HG03139 (cell line): ENCODE measurements around the gene LARGE1.
"Not testable (repeated sequence)": the region's sequence is repeated elsewhere in the genome, so short reads cannot be mapped to it uniquely, and the experiment has no call there.

ENCODE experiments used
- ATAC-seq: cut with Tn5 transposase; IDR thresholded peaks from one replicate; pipeline ENCODE4 v1.9.1; 2021; ENCODE audit not compliant: unreplicated experiment

LARGE1 gene

DNA sequence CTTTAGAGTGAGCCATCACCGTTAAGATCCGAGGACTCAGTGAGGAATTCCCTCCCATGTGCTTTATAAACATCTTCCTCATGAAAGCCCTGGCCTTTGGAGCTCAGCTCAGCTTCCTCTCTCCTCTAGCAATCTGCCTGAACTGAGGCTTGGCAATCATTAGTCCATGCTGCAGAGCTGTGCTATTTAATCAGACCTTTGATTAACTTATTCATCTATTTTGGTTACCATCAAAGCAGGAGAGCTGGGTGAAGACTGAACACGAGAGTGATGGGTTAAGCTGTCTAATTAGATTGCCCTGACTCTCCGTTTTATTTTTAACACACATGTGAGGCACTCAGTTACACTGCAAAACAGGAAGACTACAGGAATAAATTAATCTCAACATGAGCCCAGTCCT is 351.3 kb downstream of the LARGE1 start:
- ATAC-seq: no peak

DNA sequence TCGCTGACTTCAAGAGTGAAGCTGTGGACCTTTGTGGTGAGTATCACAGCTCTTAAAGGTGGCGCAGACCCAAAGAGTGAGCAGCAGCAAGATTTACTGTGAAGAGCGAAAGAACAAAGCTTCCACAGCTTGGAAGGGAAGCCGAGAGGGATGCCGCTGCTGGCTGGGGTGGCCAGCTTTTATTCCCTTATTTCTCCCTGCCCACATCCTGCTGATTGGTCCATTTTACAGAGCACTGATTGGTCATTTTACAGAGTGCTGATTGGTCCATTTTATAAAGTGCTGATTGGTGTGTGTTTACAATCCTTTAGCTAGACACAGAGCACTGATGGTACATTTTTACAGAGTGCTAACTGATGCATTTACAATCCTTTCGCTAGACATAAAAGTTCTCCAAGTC is 353.8 kb downstream of the LARGE1 start:
- not testable (repeated sequence) for ATAC-seq

DNA sequence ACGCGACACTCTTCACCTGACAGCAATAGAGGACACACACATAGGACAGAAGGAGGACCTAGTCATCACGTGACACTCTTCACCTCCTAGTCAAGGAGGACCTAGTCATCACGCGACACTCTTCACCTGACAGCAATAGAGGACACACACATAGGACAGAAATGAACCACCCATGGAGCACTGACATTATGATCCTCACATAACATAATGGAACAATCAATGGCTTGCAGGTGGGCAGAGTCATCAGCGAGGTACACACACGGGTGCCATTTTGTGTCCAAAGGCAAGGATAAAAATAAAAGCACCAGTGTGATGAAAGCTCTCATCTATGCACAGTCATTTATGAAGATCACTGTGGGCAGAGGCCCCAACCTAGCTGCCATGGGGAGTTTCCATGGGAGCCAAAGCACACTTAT is 354.7 kb downstream of the LARGE1 start:
- ATAC-seq: no peak

DNA sequence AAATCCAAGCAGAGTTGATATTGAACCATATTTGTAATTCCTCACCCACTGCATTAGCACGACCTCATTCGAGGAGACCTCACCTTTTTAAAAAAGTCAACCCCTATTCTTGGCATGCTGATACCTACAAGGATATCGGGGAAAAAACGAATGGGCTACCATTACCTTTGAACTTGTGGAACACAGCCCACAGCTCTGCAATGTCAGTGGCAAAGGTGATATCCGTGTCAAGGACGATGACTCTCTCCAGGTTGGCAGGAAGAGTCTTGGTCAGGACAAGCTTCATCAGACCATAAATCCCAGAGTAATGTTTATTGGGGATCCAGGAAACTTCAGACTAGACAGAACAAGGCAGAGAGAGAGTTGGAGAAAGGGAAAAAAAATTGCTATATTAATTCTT is 355.6 kb downstream of the LARGE1 start:
- no peak for ATAC-seq

DNA sequence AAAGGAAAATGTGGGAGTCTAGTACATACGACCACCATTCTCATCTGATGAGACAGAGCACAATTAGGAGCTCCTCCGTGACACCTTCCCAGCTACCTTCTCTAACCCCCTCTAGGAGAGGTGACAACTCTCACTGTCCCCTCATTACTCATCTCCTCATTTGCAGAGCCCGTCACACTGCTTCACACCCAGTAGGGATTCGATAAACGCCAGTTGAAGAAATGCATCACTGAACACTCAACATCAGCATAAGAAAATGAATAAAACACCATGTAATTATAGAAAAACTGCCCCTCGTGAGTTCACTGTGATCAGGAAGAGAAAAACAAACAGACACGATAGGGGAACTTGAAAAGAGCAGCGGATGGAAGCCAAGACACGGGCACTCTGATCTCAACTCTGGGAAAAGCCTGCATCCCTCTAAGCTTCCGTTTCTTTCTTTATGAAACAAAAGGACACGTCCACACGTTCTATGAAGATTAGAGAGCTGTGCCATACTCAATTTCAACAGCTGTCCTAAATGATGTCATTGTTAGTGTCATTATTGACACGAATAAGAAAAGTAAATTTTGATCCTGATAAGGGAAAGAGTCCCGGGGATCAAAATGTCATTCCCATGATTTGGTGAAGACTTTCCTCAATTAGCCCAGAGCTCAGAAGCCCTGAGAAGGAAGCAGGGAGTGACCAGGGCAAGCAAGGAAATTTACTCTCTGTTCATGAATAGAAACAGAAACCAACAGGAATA is 356.9 kb downstream of the LARGE1 start:
- no peak for ATAC-seq

DNA sequence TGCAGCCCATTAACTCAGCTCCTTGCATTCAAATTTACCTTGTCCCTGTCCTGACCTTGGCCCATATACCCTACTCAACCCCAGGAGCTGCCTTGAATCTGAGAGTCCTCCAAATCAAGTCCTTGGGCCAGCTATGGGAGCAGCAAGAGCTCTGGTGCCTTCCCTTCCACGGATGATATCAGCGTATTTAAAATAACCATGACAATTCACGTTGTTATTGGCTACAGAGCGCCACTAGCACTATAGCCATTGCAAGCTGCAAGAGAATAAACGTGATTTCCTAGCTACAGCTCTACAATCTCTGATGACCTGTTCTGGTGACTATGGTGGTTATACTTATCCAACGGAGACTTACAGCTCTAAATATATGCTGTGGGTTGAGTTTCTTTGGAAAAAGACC is 357.8 kb downstream of the LARGE1 start:
- no peak for ATAC-seq

DNA sequence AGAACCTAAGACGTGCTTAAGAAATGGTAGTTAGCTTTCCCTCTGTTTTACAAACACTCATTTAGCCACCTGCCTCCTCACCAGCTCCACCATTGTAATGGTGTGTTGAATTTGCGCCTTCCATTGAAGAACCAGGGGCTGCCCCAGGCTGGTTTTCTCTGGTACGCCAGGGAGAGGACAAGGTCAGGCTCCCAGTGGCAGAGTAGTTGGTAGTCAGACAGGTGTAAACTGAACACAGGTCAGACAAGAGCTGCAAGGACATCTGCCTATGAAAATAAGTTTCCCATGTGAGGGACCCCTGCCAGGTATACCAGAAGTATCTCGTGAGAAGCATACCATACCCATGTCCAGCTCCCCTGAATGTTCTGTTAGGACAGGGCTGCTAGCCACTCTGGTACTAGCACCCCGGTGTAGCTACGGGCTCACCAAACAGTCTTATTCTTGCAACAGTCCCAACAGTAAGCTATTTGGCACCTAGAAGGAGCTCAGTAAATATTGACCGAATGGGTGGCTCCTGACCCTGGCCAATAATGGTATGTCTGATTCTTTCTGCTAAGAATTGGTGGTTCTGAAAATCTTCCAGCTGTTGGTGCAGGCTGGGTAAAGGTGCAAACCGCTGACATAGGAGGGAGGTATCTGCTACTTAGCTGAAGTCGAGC is 359.0 kb downstream of the LARGE1 start:
- ATAC-seq: no peak

DNA sequence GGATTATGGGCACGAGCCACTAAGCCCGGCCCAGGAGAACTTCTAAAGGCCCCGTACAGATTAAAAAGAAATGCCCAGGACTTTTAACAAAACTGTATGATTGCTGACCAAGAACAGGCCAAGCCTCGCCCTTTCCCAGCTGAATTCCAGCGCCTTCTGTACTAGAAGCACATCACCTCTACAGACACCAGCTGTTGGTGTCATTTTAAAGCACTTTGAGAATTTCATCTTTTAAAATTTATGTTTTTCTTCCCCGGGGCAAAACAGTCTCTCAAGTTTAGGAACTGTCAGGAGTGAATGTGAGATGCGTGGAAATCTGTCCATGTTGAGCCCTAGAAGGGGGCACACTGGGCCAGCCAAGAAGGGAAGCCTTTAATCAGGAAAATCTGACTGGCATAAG is 362.4 kb downstream of the LARGE1 start:
- ATAC-seq: no peak

DNA sequence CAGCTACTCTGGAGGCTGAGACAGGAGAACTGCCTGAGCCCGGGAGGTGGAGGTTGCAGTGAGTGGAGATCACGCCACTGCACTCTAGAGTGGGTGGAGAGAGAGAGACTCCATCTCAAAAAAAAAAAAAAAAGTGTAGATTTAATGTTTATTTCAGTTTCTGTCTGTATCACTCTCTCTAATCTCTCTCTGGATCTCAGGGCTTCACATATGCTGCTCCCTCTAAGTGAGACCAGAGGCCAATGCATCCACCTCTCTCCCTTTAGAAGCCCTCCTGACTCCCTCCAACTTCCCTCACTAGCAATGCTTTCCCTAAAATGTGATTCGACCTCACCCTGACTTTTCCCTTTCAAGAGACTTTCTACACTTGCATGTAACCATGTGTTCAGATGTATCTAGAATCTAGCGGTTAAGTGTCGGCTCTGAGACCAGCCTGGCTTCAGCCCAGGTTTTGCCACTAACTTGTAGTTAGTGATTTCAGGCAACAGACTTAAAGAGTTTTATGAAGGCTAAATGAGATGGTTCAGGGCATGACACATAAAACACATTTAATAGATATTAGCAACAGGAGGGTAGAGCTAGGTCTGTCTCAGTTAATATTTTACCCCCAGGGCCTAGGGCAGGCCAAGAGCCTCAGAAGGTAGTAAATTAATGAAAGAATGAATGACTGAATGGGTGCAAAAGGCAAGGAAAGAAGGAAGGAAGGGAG is 364.3 kb downstream of the LARGE1 start:
- no peak for ATAC-seq

DNA sequence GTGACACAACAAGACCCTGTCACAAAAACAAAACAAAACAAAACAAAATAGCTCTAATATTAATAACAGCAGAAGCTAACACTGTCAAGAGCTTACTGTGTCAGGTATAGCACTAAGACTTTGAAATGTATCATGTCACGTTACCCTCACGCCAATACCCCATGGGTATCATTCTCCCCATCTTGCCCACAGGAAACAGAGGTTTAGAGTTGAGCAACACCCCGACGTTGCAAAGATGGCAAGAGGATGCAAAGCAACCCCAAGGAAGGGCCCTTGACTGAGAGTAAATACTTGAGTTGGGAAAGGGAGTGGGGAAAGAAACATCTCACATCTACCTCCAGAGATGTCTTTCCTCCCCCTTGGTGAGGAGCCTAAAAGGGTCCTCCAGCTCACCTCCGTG is 366.8 kb downstream of the LARGE1 start:
- no peak for ATAC-seq

DNA sequence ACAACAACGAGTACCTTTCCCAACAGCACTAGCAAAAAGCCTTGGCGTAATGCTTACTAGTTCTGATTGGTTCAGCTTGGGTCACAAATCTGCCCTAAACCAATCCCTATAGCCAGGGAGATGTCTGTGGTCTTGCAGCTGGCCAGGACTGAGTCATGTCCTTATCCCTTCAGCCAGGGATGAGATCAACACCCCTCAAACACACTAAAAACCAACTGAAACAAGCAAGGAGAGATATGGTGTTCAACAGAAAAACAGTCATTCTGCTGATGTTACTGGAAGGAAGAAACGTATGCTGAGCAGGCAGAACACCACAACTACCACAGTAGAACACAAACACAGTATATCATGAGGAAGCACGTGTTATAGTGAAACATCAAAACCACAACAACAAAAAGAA is 375.6 kb downstream of the LARGE1 start:
- no peak for ATAC-seq

DNA sequence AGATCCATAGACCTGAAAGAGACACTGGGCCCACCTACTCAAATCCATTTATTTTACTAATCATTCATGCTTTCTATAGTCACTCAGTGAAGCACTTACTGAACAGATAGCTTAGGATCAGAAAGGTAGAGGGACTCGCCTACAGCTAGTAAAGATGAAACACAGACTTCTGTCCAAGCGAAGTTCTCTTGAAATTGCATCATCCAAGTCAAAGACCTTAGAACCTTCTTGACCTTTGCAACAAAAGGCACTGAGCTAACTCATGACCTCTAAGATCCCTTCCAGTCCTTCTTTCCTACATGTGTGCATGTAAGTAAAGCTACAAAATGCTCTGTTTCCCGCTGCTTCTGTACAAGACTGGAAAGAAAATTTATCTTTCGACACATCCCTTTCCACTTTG is 377.6 kb downstream of the LARGE1 start:
- no peak for ATAC-seq

DNA sequence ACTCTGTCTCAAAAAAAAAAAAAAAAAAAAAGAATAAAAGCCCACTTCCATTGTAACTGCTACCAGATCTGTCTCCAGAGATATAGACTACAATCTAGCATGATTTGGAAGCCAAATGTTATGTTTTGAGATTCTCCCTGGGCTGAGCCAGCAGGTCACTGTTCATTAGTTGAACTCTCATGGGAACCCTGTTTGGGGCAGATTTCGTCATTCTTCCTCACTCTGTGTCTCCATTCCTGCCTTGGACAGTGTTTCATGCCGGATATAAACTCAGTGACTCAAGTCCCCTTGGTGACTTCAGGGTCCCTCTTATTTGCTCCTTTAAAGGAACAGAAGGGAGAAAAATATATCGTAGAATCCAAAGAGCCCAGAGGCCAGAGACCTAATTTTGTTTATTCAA is 378.1 kb downstream of the LARGE1 start:
- ATAC-seq: no peak

DNA sequence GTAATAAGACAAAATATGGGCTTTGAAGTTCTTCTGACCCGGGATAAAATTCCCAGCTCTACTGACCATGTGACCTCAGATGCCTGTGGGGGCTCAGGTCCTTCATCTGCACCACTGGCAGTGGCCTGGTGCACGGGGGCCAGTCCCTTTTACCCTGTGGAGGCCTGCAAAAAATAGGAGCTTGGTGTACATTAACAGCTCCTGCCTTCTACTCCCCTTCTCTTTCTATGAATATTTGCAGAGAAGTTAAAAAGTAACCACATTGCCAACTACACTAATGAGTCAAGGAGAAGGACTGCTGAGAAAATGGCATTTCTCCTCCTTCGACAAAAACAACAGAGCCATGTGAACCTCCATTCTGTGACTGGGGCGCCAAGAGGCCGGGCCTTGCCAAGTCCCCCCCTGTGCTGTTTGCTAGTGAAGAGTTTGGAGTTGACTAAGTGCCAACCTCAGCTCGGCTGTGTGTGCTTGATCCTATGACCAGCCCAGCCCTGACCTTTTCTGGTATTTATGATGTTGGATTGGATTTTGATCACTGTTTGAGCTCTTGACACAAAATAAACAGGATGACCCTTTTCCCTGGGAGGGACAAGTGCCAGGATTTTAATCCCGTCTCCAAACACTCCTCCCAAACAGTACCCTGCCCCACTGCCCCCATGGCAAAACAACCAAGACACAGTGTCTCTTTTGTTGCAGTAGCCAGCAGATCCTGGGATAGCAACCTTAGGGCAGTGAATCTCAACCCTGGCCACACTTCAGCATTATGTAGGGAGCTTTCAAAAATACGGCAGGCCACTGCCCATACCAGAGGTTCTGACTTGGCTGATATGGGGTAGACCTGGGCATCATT is 380.1 kb downstream of the LARGE1 start:
- no peak for ATAC-seq

DNA sequence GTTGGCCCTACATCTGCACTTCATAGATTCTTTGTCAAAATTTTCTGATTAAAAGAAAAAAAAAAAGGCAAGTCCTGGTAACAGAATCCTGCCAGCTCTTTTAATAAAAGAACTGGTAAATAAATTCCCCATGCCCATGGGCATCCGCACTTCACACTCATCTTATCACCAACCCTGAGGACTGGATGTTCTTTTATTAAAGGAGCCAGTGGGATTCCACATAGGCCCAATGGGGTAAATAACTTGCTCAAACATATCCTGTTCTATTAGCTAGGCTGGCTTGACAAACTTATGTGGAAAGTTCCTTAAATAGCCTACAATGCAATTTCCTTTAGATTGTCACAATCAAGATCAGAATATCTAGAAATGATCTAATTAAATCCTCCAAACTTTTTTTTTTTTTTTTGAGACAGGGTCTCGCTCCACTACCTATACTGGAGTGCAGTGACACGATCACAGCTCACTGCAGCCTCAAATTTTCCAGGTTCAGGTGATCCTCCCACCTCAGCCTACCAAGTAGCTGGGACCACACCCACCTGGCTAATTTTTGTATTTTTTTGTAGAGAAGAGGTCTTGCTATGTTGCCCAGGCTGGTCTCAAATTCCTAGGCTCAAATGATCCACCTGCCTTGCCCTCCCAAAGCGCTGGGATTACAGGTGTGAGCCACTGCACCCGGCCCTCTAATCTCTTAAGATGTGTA is 380.9 kb downstream of the LARGE1 start:
- ATAC-seq: no peak

DNA sequence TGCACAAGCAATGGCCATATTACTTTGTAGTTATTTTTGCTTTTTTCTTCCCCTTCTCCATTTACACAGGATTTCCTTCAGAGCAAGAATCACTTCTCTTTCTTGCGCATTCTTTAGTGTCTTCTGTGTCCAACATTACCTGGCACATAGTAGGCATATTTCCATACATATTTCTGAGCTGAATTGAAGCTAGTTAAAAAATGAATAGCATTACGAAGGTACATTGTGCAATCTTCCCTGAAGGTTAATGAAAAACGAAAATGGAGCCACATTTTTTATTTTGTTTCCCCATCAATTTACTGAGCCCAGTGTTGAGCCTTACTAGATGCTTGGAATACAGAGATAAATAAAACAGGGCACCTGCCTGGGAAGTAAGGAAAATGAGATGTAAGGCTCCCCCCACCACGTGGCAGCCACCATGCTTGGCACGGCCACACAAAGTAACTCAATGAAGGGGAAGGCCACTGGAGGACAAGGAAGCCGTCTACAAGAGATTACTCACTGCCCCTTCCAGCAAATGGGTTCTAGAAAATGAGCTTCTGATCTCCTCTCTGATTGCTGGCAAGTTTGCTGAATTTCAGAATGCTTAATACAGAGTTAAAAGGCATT is 381.9 kb downstream of the LARGE1 start:
- ATAC-seq: no peak

DNA sequence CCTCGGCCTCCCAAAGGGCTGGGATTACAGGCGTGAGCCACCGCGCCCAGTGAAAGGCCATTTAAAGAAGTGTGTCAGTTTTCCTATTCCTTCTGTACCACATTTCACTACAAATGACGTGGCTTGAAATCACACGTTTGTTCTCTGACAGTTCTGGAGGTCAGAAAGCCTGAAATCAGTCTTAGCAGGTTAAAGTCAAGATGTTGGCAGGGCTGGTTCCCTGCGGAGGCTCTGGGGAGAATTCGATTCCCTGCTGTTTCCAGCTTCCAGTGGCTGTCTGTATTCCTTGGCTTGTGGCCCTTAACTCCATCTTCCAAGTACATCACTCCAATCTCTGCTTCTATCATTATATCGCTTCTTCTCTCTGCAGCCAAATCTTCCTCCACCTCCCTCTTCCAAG is 383.2 kb downstream of the LARGE1 start:
- no peak for ATAC-seq

DNA sequence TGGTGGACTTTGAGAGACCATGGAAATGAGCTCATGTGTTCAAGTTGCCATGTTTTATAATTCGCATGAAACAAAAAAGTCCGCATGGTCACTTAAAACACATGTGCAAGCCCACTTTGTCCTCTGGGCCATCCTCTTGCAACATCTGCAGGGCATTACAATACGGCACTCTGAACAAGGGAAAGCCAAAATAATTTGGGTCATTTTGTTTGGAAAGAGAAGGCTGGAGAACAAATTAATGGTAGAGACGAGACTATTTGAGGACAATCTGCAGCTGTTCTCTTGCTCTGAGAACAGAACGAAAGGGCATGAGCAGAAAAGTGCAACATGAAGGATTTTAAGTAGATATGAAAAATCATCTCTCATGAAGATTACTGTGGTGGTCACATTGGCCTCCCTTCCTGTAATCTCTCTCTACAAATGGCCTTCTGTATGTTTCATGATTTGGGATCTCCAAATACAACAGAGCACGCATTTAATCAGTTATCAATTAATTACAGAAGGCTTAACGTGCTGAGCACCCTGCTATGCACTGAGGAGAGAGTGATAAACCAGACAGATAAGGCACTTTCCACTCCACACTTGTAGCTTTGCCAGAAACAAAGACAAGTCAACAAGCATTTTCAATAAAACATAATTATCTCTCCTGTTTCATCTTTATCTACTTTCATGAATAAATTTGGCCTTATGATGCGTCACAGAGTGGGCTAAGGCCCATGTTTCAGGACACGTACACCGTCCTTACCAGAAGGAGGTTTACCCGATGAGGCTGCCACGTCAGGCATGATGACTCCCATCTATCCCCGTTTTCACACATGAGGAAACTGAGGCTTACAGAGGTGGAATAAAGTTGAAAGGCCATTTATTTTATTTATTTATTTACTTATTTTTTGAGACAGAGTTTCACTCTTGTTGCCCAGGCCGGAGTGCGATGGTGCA is 384.1 kb downstream of the LARGE1 start:
- ATAC-seq: no peak

DNA sequence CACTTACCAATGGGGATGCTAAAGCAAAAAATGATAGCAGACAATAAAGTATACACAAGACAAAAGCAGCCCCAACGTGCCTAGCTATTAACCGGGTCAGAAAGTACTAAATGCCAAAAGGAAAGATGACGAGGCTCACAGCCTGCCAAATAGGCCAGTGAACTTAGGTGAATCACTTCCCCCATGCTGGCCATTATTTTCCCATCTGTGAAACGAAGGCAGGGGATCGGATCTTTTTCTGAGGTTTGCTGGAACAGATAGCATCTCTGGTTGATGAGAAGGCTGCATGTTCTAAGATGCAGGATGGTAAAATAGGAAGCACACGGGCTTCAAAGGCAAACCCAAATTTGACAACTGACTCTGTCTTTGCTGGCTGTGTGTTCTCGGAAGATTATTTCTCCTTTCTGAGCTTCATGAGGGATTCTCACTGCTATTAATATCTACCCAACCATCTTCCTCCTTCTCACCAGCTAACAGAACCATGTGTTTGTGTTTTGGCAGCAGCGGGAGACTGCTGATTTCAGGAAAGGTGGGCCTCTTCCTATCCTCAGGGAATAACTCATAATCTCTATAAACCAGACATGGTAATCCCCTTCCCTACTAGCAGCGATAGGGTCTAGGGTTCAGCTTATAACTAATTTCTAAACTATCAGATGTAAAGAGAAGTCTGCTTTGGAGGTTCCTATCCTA is 390.7 kb downstream of the LARGE1 start:
- no peak for ATAC-seq
